ENCODE data around the gene PCNX2. TPM values are rescaled to one million over a fixed set of nuclear protein-coding genes. Genes with fewer than 3 reads are reported as not detected.

PCNX2 gene
- total and polyA plus RNA-seq, 2 donors (not counting 3 experiments of a cell fraction or from before 2014, with no cell fraction given), result 6.6 to 11.0 TPM

GRCh38 chr1:232983375-232983774 lies 312.1 kb downstream of the PCNX2 start:
- Histone ChIP-seq H3K9me3 (replicated peaks; ENCODE audit: control insufficient read depth, insufficient read depth, low read length) (no peaks in the 10 kb centered on the region), H3K27me3 (ENCODE audit: control insufficient read depth in 2 of 2, insufficient read depth in 2 of 2, low read length in 2 of 2) (no peaks in the 10 kb centered on the region), H3K4me1 (ENCODE audit: control insufficient read depth, extremely low read depth, insufficient read depth, low read length) (no peaks in the 10 kb centered on the region), H4K20me1 (replicated peaks; ENCODE audit: control insufficient read depth, extremely low read depth, insufficient read depth, low read length) (no peaks in the 10 kb centered on the region), H3K36me3 (ENCODE audit: control insufficient read depth in 2 of 2, extremely low read depth in 1 of 2, insufficient read depth in 2 of 2, low read length in 2 of 2) (no peaks in the 10 kb centered on the region), H3K79me2 (ENCODE audit: control insufficient read depth, insufficient read depth, low read length) (no peaks in the 10 kb centered on the region), H3K4me3 (replicated peaks in 1 of 3; ENCODE audit: insufficient read depth in 1 of 3, low read depth in 1 of 3, low read length in 3 of 3) (no peak overlapping the region), H3K27ac (ENCODE audit: insufficient read depth, low read depth, low read length) (no peak overlapping the region), H3K4me2 (ENCODE audit: insufficient read depth, low read length) (no peak overlapping the region), H2AFZ (ENCODE audit: low read depth, low read length) (no peak overlapping the region), H3K9ac (replicated peaks; ENCODE audit: extremely low read depth, insufficient read depth, low read length) (no peak overlapping the region), H3K9me1 (replicated peaks; ENCODE audit: control insufficient read depth, extremely low read depth, insufficient read depth, low read length) (no peaks in the 10 kb centered on the region)
- BruUV-seq (replicated peaks), result no TSS peak
- dilution Hi-C loops (cut with MboI; ENCODE audit: extremely low pct_ligation_motif_present, low sequenced_read_pairs) (no loop called here), intact Hi-C loops (cut with micrococcal nuclease) (no loop called here)
- FAIRE-seq (no peak), DNase-seq (ENCODE audit: low read depth, low spot score) (no peak)
- POLR2A ChIA-PET, result no interaction called here
- TF ChIP-seq JUN (IDR thresholded peaks at IDR 0.05; ENCODE audit: borderline replicate concordance, insufficient read depth, insufficient read length, low read depth) (no peak), EZH2 (IDR thresholded peaks at IDR 0.05; ENCODE audit: borderline replicate concordance, low read depth, low read length, severe bottlenecking) (no peak)
- CTCF ChIA-PET, result no interaction called here

- intact Hi-C loops (cut with micrococcal nuclease) (no loop called here), dilution Hi-C loops (cut with MboI; ENCODE audit: extremely low pct_ligation_motif_present, low sequenced_read_pairs) (no loop called here)
- Histone ChIP-seq H3K36me3 (ENCODE audit: control insufficient read depth in 2 of 2, extremely low read depth in 1 of 2, insufficient read depth in 2 of 2, low read length in 2 of 2) (no peaks in the 10 kb centered on the region), H3K9me3 (replicated peaks; ENCODE audit: control insufficient read depth, insufficient read depth, low read length) (no peaks in the 10 kb centered on the region), H3K9me1 (replicated peaks; ENCODE audit: control insufficient read depth, extremely low read depth, insufficient read depth, low read length) (no peaks in the 10 kb centered on the region), H4K20me1 (replicated peaks; ENCODE audit: control insufficient read depth, extremely low read depth, insufficient read depth, low read length) (no peaks in the 10 kb centered on the region), H3K4me3 (replicated peaks in 1 of 3; ENCODE audit: insufficient read depth in 1 of 3, low read depth in 1 of 3, low read length in 3 of 3) (no peak overlapping the region), H2AFZ (ENCODE audit: low read depth, low read length) (no peak overlapping the region), H3K27me3 (ENCODE audit: control insufficient read depth in 2 of 2, insufficient read depth in 2 of 2, low read length in 2 of 2) (no peaks in the 10 kb centered on the region), H3K27ac (ENCODE audit: insufficient read depth, low read depth, low read length) (no peak overlapping the region), H3K9ac (replicated peaks; ENCODE audit: extremely low read depth, insufficient read depth, low read length) (no peak overlapping the region), H3K79me2 (ENCODE audit: control insufficient read depth, insufficient read depth, low read length) (no peaks in the 10 kb centered on the region), H3K4me2 (ENCODE audit: insufficient read depth, low read length) (no peak overlapping the region), H3K4me1 (ENCODE audit: control insufficient read depth, extremely low read depth, insufficient read depth, low read length) (no peaks in the 10 kb centered on the region)
- FAIRE-seq, result no peak
- ChIA-PET POLR2A (no interaction called here), CTCF (no interaction called here)
- no TSS peak for BruUV-seq (replicated peaks)
- DNase-seq (ENCODE audit: low read depth, low spot score), result no peak
- no peak for TF ChIP-seq MAX (IDR thresholded peaks at IDR 0.05; ENCODE audit: insufficient read depth, insufficient read length)
- no peak for TF ChIP-seq EZH2 (IDR thresholded peaks at IDR 0.05; ENCODE audit: borderline replicate concordance, low read depth, low read length, severe bottlenecking)
- no peak for TF ChIP-seq JUN (IDR thresholded peaks at IDR 0.05; ENCODE audit: borderline replicate concordance, insufficient read depth, insufficient read length, low read depth)
- no peak for TF ChIP-seq POLR2AphosphoS5 (IDR thresholded peaks at IDR 0.05; ENCODE audit: insufficient read depth, low read depth, low read length)
- TF ChIP-seq POLR2A (IDR thresholded peaks at IDR 0.05; ENCODE audit: low read depth, low read length), result no peak
- no peak for TF ChIP-seq CTCF (IDR thresholded peaks at IDR 0.05; ENCODE audit: extremely low read depth in 1 of 2, insufficient read depth in 1 of 2, low read depth in 1 of 2, low read length in 2 of 2)
- no peak for TF ChIP-seq MYC (IDR thresholded peaks at IDR 0.05; ENCODE audit: low read depth, low read length)
- TF ChIP-seq GATA2 (IDR thresholded peaks at IDR 0.05; ENCODE audit: insufficient read depth, insufficient read length, low read depth, low read length), result no peak
- no peak for TF ChIP-seq FOS (IDR thresholded peaks at IDR 0.05; ENCODE audit: borderline replicate concordance, insufficient read depth, low read length)
These were observed 313.1 kb downstream of the PCNX2 start for GRCh38 chr1:232982238-232982944.
